NCI-H2029 treated with DMSO at 0.1 percent for 48 hours (cell line): ENCODE data around the gene TAS2R42.

Experiments
- DNase-seq: peaks from one replicate; lab custom pipeline; 2025; lab: John Stamatoyannopoulos, UW

Gene TAS2R42, protein sequence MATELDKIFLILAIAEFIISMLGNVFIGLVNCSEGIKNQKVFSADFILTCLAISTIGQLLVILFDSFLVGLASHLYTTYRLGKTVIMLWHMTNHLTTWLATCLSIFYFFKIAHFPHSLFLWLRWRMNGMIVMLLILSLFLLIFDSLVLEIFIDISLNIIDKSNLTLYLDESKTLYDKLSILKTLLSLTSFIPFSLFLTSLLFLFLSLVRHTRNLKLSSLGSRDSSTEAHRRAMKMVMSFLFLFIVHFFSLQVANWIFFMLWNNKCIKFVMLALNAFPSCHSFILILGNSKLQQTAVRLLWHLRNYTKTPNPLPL

DNA sequence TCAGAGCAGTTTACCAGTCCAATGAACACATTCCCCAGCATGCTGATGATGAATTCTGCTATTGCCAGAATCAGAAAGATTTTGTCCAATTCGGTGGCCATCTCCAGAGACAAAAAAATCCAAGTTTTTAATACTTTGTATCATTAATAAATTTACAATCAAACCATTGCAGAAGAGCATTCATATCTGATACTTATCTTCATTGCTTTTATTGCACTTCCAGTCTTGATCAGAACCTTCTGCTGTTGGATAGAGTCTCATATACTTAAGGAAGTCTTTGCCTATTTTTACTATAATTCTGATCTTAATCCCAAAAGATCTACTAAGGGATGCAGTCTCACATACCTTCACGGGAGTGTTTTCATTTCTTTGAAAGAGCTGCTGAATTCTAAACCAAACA is at the start of gene TAS2R42:
Gene TAS2R42, minus strand, starts transcription at position 101 of the 400 bp plus-strand sequence. Its CDS starts 0 bp downstream, at position 101.
- no peak for DNase-seq

DNA sequence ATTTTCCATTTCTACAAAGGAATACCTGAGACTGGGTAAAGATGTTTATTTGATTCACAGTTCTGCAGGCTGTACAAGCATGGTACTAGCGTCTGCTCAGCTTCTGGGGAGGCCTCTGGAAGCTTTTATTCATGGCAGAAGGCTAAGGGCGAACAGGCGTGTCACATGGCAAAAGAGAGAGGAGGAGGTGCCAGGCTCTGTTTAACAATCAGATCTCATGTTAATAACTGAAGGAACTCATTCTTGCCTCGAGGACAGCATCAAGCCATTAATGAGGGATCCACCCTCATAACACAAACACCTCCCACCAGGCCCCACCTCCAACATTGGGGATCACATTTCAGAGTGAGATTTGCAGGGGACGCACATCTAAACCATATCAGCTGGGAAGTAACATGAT is 46.8 kb upstream of the TAS2R42 start:
- no peak for DNase-seq

DNA sequence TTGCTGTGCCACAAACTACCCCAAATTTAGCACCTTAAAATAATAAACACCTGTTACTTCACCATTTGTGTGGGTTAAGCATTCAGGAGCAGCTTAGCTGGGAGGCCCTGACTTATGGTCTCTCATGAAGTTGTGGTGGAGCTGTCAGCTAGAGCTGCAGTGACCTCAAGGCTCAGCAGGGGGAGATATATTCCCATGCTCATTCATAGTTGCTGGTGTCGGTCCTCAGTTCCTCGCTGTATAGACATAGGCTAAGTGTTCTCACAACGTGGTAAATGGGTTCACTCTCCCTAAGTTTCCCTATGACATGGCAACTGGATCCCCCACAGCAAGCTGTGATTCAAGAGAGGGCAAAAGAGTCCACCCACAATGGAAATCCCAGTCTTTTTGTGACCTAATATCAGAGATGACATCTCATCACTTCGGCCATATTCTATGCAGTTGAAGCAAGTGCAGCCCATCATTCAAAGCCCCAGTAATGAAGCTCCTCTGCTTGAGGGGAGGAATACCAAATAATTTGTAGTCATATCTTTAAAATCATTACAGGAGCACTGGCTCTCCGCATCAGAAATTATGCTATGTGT is 41.7 kb upstream of the TAS2R42 start:
- DNase-seq, result no peak

DNA sequence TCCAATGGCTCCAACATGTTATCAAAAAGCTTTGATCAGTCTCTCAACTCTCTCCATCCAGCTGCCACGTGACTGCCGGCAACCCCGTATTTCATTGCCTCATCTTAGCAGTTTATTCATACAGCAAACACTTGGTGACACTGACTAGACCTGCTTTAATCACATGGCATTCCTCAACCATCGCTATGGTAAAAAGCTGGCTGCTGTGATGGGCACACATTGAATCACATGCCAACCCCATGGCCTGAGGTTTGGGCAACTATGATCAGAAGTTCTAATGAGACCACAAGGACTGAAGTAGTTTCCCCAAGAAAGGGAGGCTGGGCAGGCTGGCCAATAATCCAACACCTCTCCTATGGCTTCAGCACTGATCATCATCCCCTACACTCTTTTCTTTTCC is 40.6 kb upstream of the TAS2R42 start:
- no peak for DNase-seq

DNA sequence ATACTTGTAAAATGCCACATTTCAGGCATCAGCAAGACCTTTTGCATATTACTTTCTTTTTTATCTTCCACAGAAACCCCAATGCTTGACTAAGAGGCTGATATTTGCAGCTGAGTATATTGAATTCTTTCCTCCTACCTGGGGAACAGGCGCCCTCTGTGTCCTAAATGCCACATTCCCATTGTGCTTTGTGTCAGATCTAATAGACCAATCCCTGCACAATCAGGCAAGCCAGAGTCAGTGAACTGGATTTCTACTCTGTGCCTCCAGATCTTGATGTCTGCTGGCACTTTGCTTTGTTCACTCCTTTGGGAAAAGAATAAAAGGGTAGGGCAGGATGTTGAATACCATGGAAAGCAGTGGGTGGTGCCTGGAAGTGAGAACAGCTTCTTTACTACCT is 22.4 kb upstream of the TAS2R42 start:
- no peak for DNase-seq

DNA sequence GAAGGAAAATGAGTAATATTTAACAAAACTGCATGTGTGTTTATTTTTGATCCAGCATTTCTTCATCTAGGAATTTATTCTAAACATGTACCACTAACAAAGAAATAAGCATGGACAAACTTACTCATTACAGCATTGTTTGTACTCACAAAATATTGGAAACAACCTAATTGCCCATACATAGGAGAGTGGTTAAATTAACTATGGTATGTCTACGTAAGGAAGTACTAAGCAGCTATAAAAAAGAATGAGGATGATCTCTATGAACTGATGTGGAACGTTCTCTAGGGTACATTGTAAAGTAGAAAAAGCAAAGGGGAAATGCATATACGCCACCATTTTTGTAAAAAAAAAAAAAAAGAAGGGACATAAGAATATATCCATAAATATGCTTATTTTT is 17.4 kb upstream of the TAS2R42 start:
- no peak for DNase-seq

DNA sequence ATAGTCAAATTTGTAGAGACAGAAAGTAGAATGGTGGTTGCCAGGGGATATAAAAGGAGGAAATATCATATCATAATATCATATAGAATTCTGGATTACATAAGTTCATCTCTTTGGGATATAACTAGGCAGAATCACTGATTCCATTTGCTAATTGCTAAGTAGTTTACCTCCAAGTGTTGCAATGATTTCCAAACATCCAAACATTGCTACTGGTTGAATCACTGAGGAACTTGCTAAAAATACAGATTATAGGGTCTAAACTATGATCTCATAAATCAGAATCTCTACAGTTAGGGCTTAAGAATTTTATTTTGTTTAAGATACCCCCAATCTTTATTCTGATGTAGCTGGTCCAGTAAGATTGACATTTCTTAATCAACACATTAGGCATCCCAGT is 16.1 kb upstream of the TAS2R42 start:
- DNase-seq, result no peak

DNA sequence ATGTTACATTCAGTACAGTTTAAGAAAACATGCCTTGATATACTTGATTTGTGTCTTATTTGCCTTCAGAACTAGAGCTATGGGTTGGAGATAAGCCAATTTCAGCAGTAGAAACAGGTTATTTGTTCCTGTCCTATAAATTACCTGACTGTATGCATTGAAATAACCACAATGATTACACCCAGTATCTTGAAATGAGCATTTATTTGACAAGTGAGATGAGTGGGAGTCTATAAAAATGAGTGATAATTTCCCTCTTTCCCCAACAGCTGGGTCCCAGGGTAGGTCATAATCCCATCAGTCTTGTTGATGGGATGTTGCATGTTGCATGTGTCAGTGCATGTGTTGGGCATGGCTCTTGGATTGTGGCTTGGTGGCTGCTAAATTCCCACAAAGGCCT is 3.7 kb downstream of the TAS2R42 start:
- DNase-seq, result no peak

DNA sequence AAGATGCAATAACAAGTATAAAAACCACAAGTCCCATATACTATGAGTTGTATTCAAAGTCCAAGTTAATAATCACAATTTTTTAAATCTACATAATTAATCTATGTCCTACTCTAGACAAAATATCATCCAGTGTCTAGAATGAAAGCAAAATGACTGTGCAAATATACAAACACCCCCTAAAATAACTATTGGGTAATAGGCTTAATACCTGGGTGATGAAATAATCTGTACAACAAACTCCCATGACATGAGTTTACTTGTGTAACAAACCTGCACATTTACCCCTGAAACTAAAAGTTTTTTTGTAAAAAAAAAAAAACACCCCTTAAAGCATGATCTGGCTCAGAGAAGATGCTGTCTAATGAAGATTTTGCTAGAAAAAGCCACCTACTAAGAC is 4.2 kb downstream of the TAS2R42 start:
- DNase-seq, result no peak

DNA sequence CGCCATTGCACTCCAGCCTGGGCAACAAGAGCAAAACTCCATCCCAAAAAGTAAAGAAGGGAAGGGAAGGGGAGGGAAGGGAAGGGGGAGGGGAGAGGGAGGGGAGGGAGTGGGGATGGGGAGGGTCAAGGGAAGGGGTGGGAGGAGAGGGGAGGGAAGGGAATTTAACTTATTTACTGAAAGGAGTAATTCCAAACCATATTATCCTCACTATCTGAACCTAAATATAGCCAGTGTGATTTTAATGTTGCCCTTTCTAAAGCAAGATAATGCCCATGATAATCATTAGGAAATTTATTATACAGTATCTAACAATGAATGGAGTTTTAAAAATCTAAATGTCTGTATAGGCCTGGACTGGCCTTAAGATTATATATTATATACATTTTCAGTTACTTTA is 8.5 kb downstream of the TAS2R42 start:
- DNase-seq, result no peak

DNA sequence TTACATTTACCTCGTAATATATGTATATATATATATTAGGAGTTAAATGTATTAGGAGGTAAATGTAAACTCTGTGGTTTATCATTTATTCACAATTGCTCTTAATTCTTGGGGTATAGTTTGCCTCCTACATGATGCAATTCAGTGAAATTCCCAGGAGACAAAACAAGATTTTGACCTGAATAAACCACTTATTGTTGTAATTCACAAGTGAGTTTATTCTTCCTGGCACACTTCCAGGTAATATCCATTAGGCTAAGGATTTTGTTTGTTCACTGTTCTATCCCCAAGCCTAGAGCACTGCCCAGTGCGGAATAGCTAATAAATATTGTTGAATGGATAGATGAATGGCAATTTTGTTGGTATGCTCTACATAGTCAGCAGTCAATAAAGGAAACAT is 12.7 kb downstream of the TAS2R42 start:
- no peak for DNase-seq

DNA sequence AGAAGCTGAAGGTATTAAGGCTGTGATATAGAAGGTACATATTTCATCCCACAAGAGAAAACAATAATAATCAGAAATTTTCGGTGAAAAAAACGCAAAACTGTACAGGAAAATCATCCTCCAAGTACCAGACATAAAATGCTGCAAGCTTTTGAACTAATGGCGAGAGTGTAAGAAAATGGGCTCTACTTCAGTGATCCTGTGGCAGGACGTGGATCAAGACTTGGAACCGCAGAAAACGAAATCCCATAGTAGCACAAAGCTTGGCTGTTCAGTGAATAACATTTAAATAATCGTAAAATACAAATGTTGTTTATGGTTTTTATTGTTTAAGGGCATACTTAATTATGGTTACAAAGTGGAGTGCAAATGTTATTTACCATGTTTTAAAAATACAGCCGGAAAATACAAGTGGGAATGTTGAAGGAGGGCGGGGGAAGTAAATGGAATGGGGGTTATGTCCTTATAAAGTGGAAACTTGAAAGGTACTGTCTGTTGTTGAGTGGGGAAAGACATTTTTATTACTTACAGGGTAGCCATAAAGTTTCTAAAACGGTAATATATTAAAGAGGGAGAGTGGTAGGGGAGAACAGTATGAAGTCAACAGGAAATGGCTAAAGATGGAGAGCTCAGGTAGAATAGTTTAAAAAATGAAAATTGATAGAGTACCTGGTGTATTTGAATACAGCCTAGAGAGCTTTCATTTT is 14.6 kb downstream of the TAS2R42 start:
- DNase-seq, result peak; percentile 33

DNA sequence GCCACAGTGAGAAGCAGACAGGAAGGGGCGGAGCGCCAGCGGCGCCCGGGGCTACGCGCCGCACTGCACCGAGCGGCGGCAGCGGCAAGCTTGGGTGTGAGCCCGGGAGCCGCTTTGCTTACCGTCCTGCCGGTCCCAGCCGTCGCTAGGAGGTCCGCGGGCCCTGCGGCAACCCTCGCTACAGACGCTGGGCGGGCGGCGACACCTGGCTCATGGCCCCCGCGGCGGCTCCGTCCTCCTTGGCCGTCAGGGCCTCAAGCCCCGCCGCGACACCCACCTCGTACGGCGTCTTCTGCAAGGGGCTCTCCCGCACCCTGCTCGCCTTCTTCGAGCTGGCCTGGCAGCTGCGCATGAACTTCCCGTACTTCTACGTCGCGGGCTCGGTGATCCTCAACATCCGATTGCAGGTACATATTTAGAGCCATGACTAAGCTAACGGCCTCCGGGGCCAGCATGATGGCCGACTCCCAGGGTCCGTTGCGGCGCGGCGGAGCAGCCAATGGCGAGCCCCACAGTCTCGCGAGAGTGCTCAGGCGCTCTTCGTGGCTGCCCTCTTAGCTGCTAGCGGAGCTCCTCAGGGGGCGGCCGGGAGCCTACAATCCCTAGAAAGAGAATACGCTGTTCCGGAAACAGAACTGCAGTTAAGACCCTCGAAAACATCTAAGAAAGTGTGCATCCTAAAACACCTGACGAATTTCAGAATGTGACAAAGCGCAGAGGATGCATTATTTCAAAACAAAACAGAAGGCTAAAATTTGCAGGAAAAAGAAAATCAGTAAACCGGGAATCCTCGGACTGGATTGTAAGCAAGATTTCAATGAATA is 15.4 kb downstream of the TAS2R42 start, which contains the start of gene SMIM10L1:
Gene SMIM10L1, plus strand, starts transcription at position 50 of the 824 bp plus-strand sequence. Its CDS starts 163 bp downstream, at position 213.
- peak; percentile 66 for DNase-seq

DNA sequence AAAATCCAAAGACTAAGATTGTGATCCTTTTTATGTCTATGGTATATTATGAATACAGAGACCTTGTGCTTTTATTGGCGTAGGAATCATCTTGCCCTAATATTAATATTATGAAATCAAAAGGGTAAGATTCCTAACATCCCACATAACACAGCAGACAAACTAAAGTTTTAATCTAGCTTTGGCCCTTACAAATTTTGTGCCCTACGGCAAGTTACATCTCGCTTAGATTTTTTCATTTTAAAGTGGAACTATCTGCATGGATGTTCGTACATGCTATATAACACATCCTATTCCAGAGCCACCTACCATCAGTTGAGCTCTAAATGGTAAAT is 16.0 kb downstream of the TAS2R42 start:
- no peak for DNase-seq

DNA sequence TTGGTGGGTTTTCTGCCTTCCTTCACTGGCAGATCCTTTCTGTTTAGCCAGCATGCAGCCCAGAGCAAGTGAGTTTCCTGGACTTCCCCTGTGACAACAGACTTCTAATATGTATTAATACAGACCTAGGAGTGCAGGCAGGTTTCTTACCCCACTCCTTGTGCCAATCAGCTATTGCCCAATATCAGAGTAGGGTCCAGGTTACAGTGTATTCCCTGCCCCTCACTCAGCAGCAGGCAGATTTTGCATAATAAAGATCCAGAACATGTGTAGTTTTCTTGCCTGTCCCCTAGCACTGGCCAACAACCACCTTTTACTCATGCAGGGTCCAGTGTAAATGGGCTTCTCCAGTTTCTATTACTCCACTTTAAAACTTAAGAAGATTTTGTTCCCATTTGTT is 20.4 kb downstream of the TAS2R42 start:
- DNase-seq, result no peak

DNA sequence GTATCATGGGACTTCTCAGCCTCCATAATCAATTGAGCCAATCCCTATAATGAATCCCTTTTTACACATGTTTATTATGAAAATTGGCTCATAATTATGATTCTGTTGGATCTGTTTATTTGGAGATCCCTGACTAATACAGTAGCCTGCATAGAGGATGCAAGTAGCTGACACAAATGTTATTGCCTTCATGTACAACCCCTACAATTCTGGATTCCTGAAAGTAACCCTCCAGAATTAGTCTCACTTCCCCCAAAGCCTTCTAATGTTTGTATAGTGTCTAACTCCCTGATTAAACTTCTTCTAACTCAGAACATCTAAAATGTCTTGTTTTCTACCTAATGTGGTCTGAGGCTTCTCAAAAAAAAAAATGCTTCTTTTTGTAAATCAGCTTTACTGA is 22.4 kb downstream of the TAS2R42 start:
- no peak for DNase-seq

DNA sequence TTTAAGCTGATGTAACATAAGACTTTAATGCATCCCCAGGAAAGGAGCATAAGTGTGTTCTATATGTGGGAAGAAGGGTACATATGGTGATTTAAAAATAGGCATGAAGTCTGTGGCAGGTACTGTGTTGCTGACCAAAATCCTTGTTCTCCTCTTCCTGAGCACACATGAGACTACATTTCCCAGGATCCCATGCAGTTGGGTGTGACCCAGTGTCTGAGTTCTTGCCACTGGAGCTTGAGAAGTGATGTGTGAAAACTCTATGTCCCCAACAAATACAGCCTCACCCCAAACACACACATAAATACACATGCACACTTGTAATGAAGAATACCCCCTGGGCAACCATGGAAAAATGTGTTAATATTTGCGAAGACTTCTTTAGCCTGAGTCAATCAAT is 24.2 kb downstream of the TAS2R42 start:
- DNase-seq, result no peak

DNA sequence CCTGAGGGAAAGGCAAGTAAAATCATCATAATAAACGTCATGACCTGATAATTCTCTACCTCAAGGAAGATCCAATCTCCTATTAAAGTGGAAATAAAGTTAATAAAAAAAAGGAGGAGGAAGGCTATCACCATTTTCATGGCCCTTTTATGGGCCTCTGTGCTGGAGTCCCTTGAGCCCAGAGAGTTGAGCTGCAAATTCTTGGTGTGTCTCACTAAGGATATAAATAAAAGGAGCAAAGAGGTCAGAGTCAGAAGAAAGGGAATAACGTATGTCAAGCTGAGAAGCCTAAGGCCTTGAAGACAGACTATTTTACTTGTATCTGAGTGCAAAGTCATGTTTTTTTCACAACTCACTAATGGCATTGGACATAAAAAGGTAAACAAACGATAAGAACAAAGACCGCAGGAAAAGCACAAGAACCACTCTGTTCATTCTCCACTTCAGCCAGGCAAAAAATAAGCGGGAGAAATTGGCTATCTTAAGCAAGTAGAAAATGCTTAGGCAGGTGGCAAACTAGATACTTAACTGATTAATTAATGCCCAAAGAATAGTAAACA is 27.8 kb downstream of the TAS2R42 start:
- DNase-seq, result no peak

DNA sequence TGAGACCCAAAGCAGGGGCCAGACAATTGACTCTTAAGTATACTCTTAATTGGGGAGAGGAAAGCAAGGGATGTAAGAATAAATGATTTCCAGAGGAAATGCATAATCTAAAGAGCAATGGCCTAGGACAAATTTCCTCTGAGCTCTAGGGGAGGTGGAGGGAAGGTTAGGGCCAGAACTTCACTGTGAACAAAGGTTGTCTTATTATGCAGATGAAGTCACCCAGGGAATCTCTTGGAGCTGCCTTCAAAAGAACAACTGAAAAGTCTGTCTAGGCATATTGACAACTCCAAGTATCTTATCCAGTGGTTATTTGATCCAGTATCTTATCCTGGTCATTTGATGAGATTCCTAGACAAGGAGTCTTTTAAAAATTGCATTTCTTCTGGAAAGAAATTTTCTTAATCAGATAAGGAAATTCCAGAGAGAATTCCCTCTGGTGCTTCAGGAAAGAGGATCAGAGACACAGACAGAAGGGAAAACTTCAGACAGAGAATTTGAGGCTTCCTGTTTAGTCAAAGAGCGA is 32.3 kb downstream of the TAS2R42 start:
- no peak for DNase-seq

DNA sequence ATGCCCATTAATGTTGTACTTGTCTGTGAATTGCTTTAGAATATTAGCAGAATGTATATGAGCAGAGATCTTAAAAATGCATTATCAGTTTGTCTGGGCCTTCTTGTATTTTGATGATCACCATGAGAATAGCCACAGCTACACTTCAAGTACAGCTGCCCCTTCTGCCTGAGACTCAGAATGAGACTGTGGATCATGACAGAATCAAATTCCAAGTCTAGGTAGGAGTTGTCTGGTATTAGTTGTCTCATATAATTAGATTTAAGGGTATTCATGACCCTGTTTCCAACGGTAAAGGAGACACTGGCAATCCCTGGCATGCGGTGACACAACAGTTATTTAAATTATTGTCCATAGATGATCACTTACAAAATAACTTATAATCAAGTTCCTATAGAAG is 34.0 kb downstream of the TAS2R42 start:
- DNase-seq, result no peak

DNA sequence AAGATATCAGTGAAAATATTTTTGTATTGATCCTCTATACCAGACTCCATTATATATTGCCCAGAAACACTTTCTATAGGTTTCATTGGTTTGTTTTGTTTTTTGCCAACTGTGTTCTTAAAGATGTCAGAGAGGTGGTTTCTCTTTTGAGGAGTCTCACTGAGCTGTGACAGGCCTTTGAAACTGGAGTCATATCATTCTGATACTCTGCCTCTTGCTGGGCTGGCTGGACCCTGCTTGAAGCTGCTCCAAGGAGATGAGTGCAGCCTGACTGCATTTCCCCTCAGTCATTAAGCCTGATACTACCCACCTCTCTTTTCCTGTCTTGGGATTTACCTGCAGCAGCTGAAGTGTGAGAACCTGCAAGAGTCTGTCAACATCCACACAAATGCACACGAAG is 35.9 kb downstream of the TAS2R42 start:
- no peak for DNase-seq

DNA sequence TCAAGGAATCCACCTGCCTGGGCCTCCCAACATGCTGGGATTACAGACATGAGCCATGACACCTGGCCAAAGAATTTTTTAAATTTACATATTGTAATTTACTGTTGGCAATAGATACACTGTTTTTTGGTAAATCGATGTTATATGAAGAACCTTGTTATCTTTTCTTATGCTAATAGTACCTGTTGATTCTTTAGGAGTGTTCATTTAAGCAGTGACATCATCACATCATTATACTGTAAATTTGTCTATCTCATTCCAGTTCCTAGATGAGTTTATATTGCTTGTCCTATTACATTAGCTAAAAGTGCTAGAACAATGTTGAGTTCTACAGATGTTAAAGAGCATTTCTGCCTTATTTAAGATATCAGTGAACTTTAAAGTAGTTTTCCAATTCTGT is 39.3 kb downstream of the TAS2R42 start:
- DNase-seq, result no peak
